RCC 7860 (cell line): ENCODE results near the gene ERAL1.
"Not testable (repeated sequence)": the region's sequence is repeated elsewhere in the genome, so short reads cannot be mapped to it uniquely, and the experiment has no call there.

Experiments
- DNase-seq: peaks from one replicate; pipeline ENCODE4 v3.0.0-alpha.2; 2015; ENCODE audit warnings: low spot score
- FAIRE-seq: peaks from 2 replicates; lab custom pipeline; 2012; peaks lifted over from hg19 to GRCh38; lab: Jason Lieb, UNC

ERAL1 gene

DNA sequence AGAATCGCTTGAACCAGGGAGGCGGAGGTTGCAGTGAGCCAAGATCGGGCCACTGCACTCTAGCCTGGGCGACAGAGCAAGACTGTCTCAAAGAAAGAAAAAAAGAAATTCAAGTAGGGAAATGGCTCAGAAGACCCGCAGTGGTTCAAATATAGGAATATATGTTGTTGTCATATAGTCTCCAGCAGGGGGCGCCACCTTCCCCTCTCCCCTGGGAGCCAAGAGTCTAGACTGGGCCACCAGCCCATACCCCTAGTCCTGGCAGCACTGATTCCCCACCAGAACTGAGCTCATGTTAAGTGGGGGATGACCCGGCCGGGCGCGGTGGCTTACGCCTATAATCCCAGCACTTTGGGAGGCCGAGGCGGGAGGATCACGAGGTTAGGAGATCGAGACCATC, 6.1 kb upstream of the ERAL1 start:
- not testable (repeated sequence) for FAIRE-seq, DNase-seq

DNA sequence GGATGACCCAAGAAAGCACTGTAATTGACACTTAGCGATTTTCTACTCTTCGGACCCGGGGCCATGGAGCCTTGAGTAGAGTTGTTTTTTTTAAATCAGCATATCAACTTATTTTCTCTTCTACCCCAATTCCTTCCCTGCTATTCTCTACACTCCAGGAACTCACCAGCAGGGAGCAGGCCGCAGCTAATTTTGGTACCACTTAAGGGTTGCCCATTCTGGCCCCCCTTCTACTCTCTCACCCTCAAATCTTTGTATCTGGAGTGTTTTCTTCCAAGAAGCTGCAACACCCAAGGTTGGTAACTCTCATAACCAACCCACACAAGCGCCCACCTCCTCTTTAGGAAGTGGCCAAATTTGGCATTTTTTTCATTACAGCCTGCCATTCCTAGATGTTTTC, 5.5 kb upstream of the ERAL1 start:
- FAIRE-seq (no peak), DNase-seq (no peak)

DNA sequence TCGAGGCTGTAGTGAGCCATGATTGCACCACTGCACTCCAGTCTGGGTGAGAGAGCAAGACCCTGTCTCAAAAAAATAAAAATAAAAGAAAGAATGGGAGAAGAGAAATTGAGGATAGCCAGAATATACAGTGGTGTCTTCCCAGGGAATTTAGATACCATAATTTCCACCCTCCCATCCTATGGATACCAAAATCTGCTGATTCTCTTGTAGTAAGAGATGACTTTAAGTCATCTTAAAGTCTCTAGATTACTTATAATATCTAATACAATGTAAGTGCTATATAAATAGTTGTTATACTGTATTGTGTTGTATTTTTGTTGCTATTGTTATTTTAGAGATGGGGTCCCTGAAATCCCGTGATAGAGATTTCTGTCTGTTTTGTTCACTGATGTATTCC, 1.5 kb upstream of the ERAL1 start:
- FAIRE-seq (no peak), DNase-seq (no peak)

DNA sequence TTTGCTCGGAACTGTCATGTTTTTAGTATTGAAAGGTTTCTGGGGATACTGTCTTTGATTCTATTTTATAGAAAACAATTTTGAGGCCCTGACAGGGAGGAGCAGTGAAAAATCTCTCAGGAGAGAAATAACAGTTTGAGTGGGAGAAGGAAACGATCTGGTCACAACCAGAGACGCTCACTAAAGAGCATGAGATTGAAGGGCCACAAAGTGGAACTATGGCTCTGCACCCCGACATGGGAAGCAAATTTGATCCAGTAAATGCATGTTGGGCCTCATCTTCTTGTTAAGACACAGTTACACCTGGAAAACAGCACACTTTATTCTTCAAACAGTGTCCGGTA, 492 bp downstream of the ERAL1 start:
- FAIRE-seq: no peak

DNA sequence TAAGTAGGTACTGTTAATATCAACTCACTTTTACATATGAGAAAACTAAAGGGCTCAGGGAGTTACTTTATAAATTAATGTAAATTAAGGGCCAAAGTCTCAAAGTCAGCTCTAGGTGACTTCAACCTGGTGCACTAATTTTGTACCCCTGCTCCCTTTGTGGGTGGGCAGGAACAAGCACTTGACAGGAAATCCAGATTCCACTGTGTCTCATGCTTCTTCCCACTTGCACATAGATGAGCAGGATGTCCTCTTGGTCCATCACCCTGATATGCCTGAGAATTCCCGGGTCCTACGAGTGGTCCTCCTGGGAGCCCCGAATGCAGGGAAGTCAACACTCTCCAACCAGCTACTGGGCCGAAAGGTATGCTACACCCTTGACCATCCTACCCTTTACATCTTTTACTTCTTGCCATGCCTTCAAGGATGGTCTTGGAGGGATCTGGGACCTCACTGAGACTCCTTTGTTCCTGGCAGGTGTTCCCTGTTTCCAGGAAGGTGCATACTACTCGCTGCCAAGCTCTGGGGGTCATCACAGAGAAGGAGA, 1.3 kb downstream of the ERAL1 start:
- no peak for DNase-seq
- FAIRE-seq: no peak

More for the DNA sequence above, 492 bp downstream of the ERAL1 start:
- no peak for DNase-seq

DNA sequence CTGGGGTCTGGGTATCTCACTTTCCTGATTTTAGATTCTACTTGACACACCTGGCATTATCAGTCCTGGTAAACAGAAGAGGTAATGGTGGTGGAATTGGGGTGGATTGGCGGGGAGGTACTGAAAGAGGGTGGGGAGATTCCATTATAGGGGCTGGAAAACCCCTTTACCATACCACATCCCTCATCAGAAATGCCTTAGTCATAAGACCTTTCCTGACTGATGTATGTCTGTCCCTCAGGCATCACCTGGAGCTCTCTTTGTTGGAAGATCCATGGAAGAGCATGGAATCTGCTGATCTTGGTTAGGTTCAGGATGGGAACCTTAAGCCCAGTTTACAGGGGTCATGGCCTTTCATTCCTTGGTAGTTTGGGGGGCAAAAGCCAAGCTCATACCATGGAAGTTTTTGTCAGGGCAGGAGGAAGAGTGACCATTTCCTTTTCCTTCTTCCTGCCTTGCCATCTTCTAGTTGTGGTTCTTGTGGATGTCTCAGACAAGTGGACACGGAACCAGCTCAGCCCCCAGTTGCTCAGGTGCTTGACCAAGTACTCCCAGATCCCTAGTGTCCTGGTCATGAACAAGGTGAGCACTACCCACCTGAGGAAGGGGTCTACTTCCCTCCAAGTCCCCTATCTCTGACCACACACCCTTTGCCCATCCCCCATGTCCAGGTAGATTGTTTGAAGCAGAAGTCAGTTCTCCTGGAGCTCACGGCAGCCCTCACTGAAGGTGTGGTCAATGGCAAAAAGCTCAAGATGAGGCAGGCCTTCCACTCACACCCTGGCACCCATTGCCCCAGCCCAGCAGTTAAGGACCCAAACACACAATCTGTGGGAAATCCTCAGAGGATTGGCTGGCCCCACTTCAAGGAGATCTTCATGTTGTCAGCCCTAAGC, 3.3 kb downstream of the ERAL1 start:
- FAIRE-seq (no peak), DNase-seq (no peak)

DNA sequence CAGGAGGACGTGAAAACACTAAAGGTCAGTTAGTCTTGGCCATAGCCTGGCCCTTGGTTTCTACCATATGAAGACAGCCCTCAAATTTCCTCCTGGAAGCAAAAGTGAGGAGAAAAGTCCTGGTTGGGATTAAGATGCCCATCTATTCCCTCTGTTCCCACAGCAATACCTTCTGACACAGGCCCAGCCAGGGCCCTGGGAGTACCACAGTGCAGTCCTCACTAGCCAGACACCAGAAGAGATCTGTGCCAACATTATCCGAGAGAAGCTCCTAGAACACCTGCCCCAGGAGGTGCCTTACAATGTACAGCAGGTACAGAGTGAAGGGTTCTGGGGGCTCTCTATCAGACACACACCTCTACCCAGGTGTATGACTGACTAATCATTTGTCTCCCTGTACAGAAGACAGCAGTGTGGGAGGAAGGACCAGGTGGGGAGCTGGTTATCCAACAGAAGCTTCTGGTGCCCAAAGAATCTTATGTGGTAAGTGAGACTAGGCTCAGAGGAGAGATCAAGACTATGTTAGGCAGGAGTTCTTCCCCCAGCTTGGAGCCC, 4.1 kb downstream of the ERAL1 start:
- FAIRE-seq: no peak
- DNase-seq: no peak

DNA sequence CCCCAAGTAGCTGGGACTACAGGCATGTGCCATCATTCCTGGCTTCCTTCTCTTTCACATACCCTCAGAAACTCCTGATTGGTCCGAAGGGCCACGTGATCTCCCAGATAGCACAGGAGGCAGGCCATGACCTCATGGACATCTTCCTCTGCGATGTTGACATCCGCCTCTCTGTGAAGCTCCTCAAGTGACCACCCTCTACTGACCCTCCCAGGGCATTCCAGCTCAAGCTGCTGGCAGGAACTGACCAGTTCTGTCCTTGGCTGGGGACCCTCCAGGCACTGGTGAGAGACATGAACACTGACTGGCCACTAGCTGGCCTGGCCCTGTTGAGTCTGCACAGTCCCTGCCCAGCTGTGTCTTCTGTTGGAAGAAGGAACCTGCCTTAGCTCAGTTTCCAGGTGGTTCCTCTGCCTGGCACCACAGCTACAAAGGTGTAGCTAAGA, 5.6 kb downstream of the ERAL1 start:
- no peak for FAIRE-seq
- DNase-seq: no peak

DNA sequence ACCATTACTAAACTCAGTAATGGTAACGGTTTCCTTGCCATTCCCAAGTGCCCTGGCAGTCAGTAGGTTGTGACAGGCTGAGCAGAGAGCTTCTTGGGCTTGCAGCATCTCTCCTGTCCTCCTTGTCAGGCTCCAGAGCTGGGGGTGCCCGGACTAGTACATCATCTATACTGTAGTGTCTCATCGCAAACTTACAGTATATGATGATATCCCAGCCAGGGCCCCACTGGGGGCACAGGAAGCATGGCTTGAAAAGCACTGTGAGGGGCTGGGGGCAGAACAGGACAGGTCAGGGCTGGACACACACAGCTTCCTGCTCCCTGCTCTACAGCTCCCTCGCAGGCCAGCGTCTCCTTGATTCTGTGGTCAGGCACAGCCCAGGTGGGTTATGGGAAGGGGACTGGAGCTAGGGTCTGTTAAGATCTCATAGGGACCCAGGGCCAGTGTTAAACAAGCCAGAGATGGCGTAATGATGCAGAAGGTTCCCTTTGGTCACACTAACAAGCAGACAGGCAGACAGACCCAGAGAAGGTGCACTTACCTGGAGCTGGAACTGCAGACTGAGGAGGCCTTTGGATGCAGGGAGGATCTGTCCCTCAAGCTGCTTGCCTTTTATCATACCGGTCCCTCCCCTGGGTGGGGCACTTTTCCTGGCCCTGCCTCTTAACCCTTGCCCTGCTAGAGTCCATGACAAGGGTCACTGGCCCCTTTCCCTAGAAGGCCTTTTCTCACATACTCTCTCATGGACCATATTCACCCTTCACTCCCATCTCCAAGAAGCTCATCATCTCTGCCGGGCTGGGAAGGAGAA, 6.8 kb downstream of the ERAL1 start:
- FAIRE-seq (no peak), DNase-seq (no peak)

DNA sequence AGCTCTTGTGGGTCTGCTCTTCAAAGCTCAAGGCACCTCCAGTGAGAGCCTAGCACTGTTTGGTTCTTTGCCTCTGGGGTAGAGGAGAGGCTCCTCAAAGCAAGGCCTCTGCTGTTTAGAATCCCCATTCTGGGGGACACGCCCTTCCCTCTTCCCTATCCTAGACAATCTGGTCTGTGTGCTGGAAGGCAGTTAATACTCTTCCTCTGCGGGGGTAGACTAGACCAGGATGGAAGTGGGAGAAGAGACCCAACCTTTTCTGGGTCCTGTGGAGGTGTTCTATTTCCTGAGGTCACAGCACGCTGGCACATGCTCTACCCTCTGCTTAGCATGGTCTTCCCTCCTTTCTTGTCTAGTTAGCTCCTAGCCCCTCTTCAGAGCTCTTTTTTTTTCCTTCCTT, 7.7 kb downstream of the ERAL1 start:
- FAIRE-seq (no peak), DNase-seq (no peak)

DNA sequence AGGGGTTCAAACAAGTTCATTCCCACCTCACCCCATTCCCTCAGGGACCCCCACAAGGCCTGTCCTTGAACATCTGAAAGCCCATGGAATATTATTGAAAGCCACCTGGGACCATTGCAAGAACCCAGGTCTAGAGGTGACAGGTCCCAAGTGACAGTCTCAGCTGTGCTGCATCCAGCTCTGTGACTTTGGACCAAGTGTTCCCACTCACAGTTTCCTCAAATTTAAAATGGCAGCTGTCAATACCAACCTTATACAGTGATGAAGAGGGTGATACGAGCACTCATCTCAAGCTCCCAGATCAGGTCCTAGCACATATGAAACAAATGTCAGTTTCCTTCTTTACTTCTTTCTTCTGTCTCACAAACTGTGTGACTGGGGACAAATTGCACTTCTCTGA, 9.1 kb downstream of the ERAL1 start:
- DNase-seq (no peak), FAIRE-seq (no peak)

DNA sequence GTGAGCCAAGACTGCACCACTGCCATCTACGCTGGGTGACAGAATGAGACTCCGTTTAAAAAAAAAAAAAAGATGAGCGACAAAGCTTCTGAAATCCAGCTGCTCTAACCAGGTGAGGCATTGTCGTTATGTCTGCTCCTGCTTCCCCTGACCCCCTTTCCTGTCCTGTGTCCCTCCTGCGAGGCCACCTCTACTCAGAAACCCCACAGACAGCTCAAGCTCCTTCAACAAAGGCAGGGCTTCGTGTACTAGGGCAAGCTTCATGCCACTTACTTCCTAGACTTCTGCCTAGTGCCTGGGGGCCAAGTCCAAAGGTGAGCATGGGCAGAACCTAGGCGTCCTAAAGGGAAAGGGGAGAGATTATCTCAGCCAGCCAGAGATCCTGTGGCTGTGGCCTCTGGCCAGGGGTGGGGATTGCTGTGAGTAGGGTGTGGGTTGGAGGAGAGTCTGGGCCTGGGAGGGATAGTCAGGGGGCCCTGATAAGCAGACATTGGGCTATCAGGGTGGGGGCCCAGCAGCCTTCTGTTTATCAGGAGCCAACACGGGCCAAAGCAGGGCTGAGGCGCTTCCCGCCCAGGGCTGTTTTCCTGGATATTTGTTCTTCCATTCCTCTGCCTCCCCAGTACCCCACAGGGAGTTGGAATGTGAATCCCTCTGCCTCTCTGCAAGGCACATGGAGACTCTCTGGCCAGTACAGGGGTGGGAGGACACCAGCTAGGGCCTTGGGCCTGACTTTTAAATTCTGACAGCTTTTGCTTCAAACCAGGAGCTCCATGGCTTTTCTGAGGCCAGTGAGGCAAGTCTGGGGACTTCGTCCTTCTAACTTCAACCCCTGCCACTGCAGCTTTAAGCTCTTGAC, 10.4 kb downstream of the ERAL1 start:
- DNase-seq (no peak), FAIRE-seq (no peak)

DNA sequence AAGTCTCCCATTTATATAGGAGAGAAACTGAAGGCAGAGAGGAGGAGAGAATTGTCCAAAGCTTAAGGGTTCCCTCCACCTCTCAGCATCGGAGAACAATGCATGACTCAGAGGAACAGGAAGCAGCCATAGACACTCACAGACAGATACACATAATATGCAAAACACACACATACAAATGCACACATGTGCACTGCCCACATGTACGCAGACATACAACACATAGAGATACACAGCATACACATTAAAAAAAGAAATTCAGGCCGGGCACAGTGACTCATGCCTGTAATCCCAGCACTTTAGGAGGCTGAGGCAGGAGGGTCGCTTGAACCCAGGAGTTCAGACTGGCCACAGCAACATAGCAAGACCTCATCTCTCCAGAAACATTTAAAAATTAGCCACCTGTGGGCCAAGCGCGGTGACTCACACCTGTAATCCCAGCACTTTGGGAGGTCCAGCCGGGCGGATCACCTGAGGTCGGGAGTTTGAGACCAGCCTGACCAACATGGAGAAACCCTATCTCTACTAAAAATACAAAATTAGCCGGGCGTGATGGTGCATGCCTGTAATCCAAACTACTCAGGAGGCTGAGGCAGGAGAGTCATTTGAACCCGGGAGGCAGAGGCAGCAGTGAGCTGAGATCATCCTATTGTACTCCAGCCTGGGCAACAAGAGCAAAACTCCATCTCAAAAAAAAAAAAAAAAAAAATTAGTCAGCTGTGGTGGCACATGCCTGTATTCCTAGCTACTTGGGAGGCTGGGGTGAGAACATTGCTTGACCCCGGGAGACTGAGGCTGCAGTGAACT, 11.3 kb downstream of the ERAL1 start:
- no peak for FAIRE-seq
- no peak for DNase-seq

DNA sequence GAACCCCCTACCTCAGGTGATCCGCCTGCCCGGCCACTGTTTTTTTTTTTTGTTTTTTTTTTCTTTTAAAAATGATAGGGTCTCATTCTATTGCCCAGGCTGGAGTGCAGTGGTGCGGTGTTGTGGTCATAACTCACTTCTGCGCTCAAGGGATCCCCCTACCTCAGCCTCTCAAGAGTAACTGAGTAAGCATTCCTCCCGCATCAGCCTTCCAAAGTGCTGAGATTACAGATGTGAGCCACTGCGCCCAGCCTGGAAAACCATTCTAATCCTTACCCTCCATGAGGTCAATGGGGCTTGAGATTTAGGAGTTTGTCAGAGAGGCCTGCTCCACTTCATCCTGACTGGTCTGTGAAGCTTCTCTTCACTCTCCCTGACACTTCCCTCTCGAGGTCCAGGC, 12.5 kb downstream of the ERAL1 start:
- FAIRE-seq (no peak), DNase-seq (no peak)

DNA sequence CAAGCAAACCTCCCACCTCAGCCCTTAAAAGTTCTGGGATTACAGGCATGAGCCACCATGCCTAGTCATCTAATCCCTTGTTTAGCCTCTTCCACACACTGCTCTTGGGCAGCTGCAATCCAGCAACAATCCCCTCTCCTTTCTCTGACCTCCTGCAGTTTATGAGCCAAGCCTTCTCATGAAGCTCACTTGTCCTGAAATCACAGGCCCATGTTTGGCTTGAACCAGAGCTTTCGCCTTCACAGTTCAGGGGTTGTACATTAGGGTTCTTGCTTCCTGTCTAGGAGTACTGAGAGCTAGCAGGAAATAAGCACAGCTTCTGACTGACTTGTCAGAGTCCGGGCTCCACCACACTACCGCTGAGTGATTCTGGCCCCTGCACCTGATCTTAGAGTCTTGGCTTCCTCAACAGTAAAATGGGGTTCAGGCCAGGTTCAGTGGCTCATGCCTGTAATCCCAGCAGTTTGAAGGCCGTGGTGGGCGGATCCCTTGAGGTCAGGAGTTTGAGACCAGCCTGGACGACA, 16.3 kb downstream of the ERAL1 start:
- DNase-seq (no peak), FAIRE-seq (no peak)

DNA sequence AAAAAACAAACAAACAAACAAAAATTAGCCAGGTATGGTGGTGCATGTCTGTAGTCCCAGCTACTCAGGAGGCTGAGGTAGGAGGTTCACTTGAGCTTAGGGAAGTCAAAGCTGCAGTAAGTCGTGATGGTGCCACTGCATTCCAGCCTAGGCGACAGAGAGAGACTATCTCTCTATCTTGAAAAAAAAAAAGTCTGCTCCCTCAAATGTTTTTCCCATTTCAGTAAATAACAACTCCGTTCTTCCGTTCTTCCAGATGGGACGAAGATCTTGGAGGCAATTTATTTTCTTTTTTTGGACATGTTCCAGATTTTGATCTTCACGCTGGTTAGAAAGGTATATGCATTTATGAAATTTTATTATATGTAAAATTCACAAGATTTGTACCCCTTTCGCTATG, 19.0 kb downstream of the ERAL1 start:
- no peak for FAIRE-seq
- no peak for DNase-seq

DNA sequence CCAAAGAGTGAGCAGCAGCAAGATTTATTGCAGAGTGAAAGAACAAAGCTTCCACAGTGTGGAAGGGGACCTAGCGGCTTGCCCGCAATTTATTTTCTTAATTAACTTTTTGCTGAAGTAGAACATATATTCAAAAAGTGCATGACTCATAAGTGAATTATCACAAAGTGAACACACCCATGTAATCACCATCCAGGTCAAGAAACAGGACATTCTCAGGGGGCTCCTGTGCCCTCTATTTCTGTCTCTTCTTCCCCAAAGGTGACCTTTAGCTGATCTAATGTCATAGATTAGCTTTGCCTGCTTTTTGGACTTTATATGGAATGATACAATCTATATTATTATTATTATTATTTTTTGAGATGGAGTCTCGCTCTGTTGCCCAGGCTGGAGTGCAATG, 19.9 kb downstream of the ERAL1 start:
- no peak for DNase-seq
- FAIRE-seq: no peak

DNA sequence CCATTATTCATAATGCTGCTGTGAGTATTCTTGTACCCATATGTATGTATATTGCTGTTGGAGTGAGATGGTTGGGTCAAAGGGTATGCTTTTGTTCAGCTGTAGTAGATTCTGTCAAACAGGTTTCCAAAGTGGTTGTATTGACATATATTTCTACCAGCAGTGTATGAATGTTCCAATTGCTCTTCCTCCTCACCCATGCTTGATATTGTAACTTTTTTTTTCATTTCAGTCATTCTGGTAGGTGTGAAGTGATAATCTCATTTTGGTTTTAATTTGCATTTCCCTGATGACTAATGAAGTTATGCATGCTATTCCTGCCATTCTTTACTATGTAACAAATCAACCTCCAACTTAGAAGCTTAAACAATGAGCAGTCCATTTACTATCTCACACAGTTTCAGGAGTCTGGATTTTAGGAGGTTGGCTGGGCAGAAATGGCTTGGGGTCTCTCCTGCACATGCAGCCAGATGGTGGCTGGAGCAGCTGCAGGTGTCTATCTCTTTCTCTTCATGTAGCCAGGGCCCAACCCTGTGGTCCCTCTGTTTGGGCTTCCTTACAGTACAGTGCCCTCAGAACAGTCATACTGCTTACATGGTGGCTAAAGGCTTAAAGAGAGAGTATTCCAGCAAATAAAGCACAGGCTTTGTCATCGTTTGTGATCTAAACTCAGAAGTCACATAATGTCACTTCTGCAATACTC, 21.2 kb downstream of the ERAL1 start:
- DNase-seq (no peak), FAIRE-seq (no peak)

DNA sequence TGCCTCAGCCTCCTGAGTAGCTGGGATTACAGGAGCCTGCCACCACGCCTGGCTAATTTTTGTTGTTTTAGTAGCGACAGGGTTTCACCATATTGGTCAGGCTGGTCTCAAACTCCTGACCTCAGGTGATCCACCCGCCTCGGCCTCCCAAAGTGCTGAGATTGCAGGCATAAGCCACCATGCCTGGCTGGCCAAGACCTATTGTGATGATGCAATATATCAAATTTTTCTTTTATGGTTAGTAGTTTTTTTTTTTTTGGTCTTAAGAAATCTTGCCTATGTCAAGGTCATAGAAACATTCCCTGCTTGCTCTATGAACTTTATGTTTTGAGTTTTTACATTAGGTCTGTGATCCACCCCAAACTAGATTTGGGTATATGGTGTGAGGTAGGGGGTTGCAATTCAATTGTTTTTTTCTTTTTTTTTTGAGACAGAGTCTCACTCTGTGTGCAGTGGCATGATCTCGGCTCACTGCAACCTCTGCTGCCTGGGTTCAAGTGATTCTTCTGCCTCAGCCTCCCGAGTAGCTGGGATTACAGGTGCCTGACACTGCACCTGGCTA, 22.4 kb downstream of the ERAL1 start:
- DNase-seq, FAIRE-seq: not testable (repeated sequence)
